Suprapubic skin (tissue), 4 donors: ENCODE measurements around the gene GNL3. TPM values are rescaled to one million over a fixed set of nuclear protein-coding genes. Genes with fewer than 3 reads are reported as not detected.

Experiments used
- DNase-seq, 2 donors: peaks; one replicate each; pipeline ENCODE4 v3.0.0-alpha.2; 2019; ENCODE audit warnings: low spot score in 2 of 2
- H3K27ac ChIP-seq: fragments of 200-600 bp; sonication (generic); one replicate; pipeline ENCODE4 v1.5.1; 2019
- H3K27me3 ChIP-seq: fragments of 200-600 bp; sonication (generic); one replicate; pipeline ENCODE4 v1.5.1; 2019
- H3K36me3 ChIP-seq: fragments of 200-600 bp; sonication (generic); one replicate; pipeline ENCODE4 v1.5.1; 2019
- H3K4me1 ChIP-seq: fragments of 200-600 bp; sonication (generic); one replicate; pipeline ENCODE4 v1.5.1; 2019
- H3K4me3 ChIP-seq: fragments of 200-600 bp; sonication (generic); one replicate; pipeline ENCODE4 v1.5.1; 2019; ENCODE audit warnings: mild to moderate bottlenecking
- H3K9me3 ChIP-seq: fragments of 200-600 bp; sonication (generic); one replicate; pipeline ENCODE4 v1.5.1; 2019
- EP300 ChIP-seq: sonication (generic); formaldehyde crosslinking; IDR thresholded peaks from one replicate; pipeline ENCODE4 v1.6.1; 2017; ENCODE audit warnings: antibody characterized with exemption
- POLR2A ChIP-seq, 2 donors: fragments of 450-650 bp; IDR thresholded peaks; one replicate each; pipeline ENCODE4 v1.6.1; 2017; ENCODE audit warnings: antibody characterized with exemption in 2 of 2, mild to moderate bottlenecking in 2 of 2, moderate library complexity in 2 of 2
- POLR2AphosphoS5 ChIP-seq, 3 donors: sonication (generic); formaldehyde crosslinking; IDR thresholded peaks; one replicate each; pipeline ENCODE4 v1.6.1; 2017; ENCODE audit warnings: antibody characterized with exemption in 3 of 3
- WGBS: methylation state at CpG from one replicate; pipeline ENCODE4 v1.1.5; 2018; 5-methylcytosine and 5-hydroxymethylcytosine counted together
- total RNA-seq, 4 donors: library from RNA; depleted of rRNA; stranded (reverse); fragments of >200 nt; gene quantifications; one replicate each; pipeline ENCODE4 v1.1.0, GENCODE V29; 2016
- TF ChIP-seq, protein P1 (sequence below), 2 donors: fragments of 200-600 bp in 1 of 2; fragments of 450-650 bp in 1 of 2; sonication (generic) in 1 of 2; IDR thresholded peaks; one replicate each; pipeline ENCODE4 v1.5.1; 2016 to 2019; ENCODE audit warnings: antibody characterized with exemption in 2 of 2, mild to moderate bottlenecking in 1 of 2, moderate library complexity in 1 of 2

GNL3 gene
- total RNA-seq, 4 donors from 2014 or later, result 76.8 to 127 (median 106) TPM

DNA sequence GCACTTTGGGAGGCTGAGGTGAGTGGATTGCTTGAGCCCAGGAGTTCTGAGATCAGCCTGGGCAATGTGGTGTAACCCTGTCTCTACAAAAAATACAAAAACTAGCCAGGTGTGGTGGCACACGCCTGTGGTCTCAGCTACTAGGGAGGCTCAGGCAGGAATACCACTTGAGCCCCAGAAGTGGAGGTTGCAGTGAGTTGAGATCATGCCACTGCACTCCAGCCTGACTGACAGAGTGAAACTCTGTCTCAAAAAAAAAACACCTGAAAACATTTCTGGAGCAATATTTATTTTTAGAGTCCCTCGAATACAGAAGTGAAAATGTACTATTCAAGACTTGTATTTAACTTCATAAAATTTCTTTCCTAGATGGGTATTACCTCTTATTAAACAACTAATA, 24.7 kb downstream of the GNL3 start:
- DNase-seq, result no peak
- Histone ChIP-seq H3K4me1 (peaks cover 20% of the 10 kb centered on the region), H3K27ac (no peak overlapping the region), H3K36me3 (peaks cover 32% of the 10 kb centered on the region), H3K4me3 (no peak overlapping the region), H3K27me3 (no peaks in the 10 kb centered on the region), H3K9me3 (no peaks in the 10 kb centered on the region)
- WGBS, result 78% methylated on average over 2 of the region's 2 CpGs
- TF ChIP-seq, protein P1, sequence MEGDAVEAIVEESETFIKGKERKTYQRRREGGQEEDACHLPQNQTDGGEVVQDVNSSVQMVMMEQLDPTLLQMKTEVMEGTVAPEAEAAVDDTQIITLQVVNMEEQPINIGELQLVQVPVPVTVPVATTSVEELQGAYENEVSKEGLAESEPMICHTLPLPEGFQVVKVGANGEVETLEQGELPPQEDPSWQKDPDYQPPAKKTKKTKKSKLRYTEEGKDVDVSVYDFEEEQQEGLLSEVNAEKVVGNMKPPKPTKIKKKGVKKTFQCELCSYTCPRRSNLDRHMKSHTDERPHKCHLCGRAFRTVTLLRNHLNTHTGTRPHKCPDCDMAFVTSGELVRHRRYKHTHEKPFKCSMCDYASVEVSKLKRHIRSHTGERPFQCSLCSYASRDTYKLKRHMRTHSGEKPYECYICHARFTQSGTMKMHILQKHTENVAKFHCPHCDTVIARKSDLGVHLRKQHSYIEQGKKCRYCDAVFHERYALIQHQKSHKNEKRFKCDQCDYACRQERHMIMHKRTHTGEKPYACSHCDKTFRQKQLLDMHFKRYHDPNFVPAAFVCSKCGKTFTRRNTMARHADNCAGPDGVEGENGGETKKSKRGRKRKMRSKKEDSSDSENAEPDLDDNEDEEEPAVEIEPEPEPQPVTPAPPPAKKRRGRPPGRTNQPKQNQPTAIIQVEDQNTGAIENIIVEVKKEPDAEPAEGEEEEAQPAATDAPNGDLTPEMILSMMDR (IDR thresholded peaks at IDR 0.05), result no peak
- TF ChIP-seq EP300, result no peak
- no peak for TF ChIP-seq POLR2A (IDR thresholded peaks at IDR 0.05)
- no peak for TF ChIP-seq POLR2AphosphoS5 (IDR thresholded peaks at IDR 0.05)

DNA sequence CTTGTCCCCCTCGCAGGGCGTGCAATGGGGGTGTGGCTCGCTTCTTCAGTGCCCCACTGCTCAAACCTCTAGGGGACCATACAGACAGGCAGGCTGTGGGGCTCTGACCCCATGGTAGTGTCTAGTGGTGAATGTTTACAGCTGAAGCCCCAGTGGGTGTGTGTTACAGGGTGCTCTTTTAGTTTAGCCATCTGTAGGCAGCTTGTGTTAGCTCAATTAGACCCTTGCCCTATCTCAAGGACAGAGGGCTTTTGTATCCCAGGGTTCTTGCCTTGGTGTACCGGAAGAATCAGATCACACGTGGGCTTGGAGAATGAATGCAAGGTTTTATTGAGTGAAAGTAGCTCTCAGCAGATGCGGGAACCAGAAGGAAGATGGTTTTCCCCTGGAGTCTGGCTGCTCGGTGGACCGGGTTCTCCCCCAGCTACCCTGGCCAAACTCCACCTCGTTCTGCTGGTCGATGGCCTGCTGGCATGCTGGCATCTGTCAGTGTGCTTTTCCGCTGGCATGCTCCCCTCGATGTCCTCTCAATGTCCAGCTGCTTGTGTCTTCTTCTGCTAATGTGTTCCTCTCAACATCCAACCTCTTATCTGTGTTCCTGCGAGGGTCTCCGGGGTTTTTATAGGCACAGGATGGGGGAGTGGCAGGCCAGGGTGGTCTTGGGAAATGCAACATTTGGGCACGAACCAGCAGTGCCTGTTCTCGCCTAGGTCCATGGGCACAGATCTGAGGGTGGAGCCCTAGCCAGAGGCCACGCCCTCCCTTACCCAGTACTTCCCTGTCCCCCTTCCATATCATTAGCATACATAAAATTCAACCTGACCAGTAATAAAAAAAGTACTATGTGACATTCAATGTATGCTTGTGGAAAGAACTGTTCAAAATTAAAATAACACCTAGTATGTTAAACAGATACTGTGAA, 26.7 kb downstream of the GNL3 start:
- H3K9me3 ChIP-seq, result no peaks in the 10 kb centered on the region
- H3K27ac ChIP-seq, result no peak overlapping the region
- WGBS, result 95% methylated on average over 17 of the region's 17 CpGs
- H3K4me1 ChIP-seq, result peaks cover 8% of the 10 kb centered on the region
- TF ChIP-seq POLR2A (IDR thresholded peaks at IDR 0.05) (no peak), EP300 (no peak), POLR2AphosphoS5 (IDR thresholded peaks at IDR 0.05) (no peak)
- TF ChIP-seq, protein P1 (IDR thresholded peaks at IDR 0.05), result no peak
- no peaks in the 10 kb centered on the region for H3K27me3 ChIP-seq
- H3K4me3 ChIP-seq, result no peak overlapping the region
- no peak for DNase-seq
- H3K36me3 ChIP-seq, result peaks cover 30% of the 10 kb centered on the region

DNA sequence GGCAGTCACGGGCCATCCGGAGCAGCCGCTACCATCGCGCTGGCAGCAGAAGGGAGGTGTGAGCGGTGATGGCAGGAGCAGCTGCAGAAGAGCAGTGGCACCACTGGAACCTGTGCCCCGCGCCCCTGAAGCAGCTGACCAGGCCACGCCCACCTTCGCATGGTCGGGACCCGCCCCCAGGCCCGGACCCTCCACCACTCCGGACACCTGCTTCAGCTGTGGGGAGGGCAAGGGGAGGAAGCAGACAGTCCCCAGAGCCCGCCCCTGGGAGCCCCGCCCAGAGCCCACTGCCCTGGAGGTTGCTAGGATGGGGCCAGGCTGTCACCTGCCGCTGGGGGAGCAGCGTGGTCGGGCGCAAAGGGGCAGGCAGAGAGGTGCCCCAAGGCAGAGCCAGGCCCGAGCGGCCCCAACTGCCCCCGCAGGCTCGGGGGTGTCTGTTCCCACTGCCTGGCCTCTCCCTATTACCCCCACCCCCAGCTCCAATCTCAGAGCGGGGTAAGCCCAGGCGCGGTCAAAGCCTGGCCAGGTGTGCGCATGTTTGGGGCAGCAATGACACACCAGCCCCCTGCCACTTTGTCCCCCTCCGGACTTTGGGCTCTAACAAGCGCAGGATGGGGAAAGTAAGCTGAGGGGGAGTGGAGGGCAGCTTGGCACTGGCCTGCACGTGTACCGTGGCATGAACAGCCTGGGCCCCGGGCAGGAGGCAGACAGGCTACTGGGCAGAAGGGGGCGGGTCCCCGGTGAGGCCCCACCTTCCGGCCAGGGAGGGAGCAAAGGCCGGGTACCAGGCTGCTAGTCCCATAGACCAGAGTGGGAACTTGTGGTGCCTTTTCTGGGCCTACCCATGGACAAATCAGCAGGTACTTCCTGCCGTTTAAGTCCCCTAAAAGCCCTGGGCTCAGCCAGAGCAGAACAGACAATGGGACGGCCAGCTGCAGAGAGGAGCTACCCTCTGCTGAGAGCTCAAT, 28.8 kb downstream of the GNL3 start:
- DNase-seq, result no peak
- H3K4me3 ChIP-seq, result no peak overlapping the region
- TF ChIP-seq POLR2AphosphoS5 (IDR thresholded peaks at IDR 0.05) (no peak), EP300 (no peak)
- TF ChIP-seq, protein P1 (IDR thresholded peaks at IDR 0.05), result no peak
- H3K9me3 ChIP-seq, result no peaks in the 10 kb centered on the region
- H3K27ac ChIP-seq, result no peak overlapping the region
- H3K27me3 ChIP-seq, result no peaks in the 10 kb centered on the region
- 51% methylated on average over 18 of the region's 39 CpGs for WGBS
- peaks cover 26% of the 10 kb centered on the region for H3K36me3 ChIP-seq
- no peaks in the 10 kb centered on the region for H3K4me1 ChIP-seq

DNA sequence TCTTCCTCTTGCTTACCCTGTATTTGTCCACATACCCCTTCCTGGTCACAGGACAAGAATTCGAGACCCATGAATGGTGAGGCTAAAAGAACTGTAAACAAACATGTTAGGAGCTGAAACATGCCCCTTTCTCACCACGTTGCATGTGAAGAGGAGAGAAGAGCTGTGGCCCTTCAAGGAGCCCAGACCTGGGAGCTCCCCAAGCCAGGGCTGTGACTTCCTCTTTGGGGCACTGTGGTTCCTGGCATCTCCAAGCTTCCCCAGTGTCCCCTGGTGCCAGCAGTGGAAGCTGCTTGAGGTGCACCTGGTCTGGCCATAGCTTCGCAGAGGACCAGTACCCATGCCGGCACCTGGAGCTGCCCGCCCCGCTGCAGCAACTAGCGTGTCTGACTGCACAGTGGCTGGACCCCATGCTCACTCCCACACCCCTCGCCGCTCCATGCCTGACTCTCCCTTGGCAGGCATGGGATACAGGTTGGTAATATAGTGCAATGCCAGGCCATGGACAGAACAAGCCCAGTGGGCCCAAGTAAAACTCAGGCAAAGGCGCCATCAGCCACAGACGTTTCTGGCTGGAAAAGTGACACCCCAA, 30.0 kb downstream of the GNL3 start:
- WGBS, result 92% methylated on average over 11 of the region's 11 CpGs

More for the DNA sequence above, 30.0 kb downstream of the GNL3 start:
- Histone ChIP-seq H3K36me3 (peaks cover 19% of the 10 kb centered on the region), H3K4me3 (no peak overlapping the region), H3K4me1 (no peaks in the 10 kb centered on the region), H3K27ac (no peak overlapping the region), H3K9me3 (no peaks in the 10 kb centered on the region), H3K27me3 (no peaks in the 10 kb centered on the region)
- no peak for DNase-seq
- TF ChIP-seq POLR2A (IDR thresholded peaks at IDR 0.05) (no peak), EP300 (no peak), POLR2AphosphoS5 (IDR thresholded peaks at IDR 0.05) (no peak)
- TF ChIP-seq, protein P1 (IDR thresholded peaks at IDR 0.05), result no peak
